Measurements from ENCODE around the gene AGAP1.
"Not testable (repeated sequence)": the region's sequence is repeated elsewhere in the genome, so short reads cannot be mapped to it uniquely, and the experiment has no call there.

The AGAP1 gene

DNA sequence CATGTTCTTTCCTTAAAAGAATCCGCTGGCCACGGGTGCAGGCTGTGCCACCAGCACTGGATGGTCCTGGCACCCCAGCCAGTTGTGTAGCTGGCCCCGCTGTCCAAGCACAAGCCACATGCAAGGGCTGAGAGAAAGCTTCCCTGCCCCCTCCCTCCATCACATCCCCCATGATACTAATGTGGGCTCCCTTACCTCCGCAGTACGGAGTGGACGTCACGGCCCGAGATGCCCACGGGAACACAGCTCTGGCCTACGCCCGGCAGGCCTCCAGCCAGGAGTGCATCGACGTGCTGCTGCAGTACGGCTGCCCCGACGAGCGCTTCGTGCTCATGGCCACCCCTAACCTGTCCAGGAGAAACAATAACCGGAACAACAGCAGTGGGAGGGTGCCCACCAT is 629.9 kb downstream of the AGAP1 start:
- no peak for DNase-seq

DNA sequence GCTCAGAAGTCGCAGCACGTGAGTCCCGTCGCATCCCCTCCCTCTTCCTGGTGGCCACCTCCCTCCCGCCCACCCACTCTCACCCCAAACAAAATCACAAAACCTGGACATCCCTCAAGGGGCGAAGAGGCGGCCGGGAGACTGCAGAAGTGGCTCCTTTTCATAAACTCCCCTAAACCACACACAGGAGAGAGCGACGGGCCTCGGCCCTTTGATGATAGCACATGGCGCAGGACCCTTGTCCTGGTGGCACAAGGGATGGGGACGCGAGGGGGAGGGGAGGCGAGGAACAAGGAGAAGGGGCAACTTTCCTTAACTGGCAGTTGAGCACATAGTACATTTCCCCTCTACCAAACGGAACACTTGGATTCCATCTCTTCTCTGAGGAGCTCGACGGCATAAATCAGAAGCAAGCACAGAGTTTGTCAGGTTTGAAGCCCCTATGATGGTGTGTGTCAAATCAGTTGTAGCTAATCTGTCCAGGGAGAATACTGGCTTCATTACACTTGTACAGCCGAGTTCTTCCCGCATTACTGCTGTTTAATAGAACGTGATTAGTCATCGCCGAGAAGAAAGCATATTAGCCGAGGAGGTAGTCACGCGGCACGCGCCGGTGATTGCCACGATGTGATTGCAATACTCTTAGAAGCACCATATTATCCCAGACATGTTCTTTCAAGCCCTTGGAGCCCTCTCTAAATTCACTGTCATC is 630.5 kb downstream of the AGAP1 start:
- no peak for DNase-seq

- DNase-seq, result no peak
These were observed 631.7 kb downstream of the AGAP1 start for GRCh38 chr2:236125541-236125940.

DNA sequence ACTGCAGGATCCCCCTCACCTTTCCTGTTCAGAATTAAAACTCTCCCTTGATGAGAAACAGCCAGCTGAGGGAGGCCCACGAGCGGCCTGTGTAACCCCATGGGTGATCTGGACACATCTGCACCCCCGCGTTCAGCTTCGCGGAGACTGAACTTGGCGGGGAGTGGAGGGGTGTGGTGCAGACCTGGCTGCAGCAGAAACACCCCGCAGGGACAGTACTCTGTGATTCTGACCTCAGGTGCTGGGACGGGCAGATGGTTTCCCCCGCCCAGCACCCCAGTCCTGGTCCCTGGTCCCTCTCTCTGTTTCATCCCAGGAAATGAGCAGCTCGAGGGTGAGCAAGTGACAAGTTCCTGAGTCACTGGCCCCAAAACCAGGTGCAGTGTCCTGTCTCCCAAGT is 633.2 kb downstream of the AGAP1 start:
- no peak for DNase-seq

GRCh38 chr2:236128321-236128720 is 634.5 kb downstream of the AGAP1 start:
- no peak for DNase-seq

DNA sequence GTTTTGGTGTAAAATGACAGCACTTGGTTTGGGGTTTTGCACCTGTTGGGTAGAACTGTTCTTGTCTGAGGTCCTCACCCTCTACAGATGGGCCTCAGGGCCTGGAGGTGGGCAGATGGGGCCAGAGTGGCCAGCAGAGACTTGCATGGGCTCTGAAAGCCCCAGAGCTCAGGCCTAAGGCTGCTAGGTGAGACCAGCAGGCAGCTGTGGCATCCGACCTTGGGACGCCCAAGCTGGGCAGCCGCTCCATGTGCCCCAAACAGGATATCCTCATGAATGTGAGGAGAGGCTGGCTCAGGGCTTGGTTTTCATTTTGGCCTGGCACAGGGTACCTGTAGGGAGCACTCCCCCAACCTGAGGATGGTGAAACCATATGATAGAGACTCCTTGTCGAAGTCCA is 636.1 kb downstream of the AGAP1 start:
- DNase-seq, result no peak

DNA sequence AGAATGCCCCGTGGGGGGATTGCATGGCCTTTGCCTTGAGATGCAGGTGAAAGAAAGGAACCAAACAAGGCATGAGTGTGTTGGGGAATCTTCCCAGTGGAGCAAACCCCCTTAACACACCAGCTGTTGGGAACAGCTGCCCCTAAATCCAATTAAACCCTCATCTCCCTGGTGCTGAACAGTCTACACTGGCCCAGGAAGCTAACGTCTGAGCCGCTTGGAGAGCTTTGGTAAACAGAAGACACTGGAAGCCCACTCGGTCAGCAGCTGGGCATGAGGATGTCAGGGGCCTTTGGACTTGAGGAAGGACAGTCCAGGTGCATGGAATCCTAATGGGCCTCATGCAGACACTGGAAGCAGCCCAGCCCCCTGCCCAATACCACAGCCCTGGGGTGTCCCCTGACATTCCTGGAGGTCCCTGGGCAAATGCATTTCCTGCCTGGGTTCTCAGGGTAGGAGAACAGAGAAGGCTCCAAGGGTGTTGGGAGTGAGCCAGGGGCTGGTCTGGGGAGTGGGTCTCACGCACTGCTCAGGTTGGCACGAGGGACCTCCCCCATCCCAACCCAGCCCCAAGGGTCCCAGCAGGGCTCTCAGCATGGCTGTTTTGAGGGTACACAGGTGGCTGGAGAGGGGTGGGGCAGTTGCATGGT is 636.6 kb downstream of the AGAP1 start:
- DNase-seq, result no peak

DNA sequence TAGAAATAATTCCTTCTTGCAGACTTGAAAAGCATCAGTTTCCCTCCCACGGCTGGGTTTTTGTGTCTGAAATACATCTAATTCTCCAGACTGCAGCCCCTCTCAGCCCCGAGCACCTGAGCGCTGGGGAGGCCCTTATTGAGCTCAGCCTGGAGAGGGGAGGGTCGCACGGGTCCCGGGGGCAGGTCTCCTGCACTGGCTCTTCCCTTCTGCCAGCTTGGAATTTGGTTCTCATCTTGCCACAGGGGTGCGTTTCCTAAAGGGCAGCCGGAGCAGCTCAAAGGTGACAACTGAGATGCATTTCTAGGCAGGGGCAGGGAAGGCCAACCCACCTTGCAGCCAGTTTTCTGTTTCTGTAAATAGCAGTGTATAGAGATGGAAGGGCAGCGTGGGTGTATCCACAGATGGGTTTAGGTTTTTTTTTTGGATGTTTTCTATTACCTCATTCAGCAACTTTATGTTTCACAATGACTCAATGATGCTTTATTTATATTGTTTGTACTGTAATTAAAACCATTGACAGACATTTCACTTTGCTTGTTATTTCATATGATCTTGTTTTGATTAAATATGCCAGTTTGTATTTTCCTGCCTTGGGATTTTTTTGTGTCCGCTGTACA is 637.3 kb downstream of the AGAP1 start:
- DNase-seq, result no peak

DNA sequence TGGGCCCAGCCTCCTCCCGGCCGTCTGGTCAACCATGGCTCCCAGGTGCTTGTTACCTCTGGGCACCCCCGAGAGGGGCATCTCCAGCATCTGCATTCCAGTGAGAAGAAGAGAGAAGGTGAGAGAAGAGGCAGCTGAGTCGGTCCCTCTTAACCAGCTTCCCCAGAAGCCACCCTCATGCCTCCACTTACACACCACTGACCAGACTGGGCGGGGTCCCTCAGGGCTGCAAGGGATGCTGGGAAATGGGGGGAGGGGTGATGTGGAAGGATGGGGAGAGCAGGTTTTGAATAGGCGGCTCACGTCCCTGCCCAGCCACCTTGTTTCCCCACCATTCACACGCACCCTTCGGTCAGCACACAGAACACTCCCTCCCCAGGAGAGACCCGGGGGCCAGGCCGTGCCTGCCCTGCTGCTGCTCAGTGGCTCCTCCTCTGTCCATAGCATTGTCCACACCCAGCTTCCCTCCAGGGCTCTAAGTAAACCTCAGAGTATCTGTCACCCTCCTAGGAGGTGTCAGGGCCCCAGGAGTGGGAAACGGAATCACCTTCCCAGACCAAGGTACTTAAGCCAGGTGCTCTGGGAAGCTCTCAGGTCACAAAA is 639.7 kb downstream of the AGAP1 start:
- no peak for DNase-seq

DNA sequence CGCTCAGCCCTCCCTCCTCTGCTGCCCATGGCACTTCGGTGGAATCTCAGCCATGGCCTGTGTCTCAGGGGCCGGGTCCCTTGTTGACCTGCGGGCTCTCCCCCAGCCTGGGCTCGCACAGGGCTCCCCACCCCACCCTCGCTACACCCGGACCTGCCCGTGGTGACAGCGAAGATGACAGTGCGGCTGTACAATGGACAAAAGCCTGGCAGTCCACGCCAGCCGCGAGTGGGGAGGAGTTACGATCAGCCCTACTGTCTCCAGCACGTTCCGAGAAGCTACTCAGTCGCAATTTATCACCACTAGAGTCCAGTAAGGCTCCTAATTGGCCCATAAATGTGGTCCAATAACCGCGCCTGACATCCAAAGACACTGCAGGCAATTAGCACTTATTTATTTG is 642.7 kb downstream of the AGAP1 start:
- no peak for DNase-seq

DNA sequence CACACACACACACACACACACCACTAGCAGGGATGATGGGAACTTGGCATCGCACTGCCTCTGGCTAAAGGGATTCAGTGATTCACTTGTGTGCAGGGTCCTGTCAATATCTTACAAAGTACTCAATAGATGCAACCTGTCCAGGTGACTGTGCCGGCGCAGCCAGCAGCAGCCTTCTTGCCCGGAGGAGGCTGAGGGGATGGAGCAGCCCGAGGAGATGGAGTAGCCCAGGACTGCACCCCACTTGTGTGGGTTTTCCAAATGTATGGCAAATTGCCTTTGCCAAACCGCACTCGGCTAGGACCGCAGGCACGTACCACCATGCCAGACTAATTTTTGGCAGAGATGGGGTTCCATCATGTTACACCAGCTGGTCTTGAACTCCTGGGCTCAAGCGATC is 643.2 kb downstream of the AGAP1 start:
- DNase-seq, result no peak

GRCh38 chr2:236141616-236142015 is 647.8 kb downstream of the AGAP1 start:
- DNase-seq, result not testable (repeated sequence)

DNA sequence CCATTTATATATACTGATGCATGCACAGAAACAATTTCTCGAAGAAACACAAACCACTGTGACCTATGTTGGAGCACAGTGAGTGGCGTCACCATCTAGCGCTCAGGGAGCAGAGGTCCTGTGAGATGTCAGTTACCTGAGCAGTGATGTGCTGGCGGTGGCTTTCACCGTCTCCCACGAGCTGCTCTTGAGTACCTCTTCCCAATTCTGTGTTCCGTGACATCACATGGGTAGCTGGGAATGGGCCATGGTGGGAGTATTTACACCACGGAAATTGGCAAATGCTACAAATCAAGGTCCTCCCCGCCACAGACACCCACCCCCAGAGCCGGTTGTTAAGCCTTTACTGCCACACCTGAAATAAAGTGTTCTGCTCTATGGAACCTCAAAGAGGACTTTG is 650.0 kb downstream of the AGAP1 start:
- DNase-seq, result no peak

GRCh38 chr2:236146436-236146835 is 652.6 kb downstream of the AGAP1 start:
- no peak for DNase-seq

- no peak for DNase-seq
These were observed 661.6 kb downstream of the AGAP1 start for GRCh38 chr2:236155406-236155805.

DNA sequence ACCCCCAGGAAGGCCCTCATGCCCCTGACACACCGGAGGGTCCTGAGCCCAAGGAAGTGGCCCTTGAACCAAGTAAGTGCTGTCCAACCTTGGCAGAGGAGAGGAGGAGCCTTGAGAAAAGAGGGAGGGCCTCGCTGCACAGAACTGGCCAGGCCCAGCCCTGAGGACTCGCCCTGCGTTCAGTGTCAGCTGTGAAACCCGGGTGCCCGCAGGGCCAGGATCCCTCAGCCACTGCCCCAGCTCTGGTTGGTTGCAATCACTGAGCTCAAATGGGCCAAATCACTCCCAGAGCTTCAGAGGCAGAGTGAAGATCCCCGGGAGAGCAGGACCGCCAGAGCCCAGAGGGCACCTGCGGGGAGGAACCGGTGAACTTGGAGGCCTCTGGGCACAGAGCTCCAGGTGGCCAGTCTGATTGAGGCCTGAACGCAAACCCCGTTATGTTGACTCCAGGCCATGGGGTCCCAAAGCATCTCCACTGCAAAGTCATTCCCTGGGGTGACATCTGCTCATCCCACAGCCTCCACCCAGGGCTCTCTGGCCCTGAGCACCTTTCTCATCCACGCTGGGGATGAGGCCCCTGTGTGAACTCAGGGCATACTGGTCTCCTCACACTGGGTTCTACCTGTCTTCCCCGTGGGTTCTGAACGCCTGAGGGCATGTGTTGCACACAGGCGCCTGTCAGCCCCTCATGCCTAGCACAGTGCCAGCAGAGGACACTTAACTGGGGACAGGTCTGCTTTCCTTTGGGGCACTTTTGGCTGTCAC is 662.4 kb downstream of the AGAP1 start:
- no peak for DNase-seq

DNA sequence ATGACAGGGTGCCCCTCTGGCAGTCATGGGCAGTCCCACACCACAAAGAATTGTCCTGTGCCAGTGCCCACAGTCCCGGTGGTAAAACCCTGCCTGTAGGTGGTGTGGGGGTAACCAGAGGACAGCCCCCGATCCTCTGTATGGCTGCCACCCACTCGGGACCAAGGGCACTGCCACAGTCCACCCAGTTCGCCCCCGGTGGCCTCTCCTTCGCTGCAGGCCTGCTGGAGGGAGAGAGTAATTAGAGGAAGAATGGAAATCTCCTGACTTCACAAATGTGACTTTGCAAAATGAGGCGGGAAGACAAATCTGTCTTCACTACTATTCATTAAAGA is 663.0 kb downstream of the AGAP1 start:
- DNase-seq, result no peak

GRCh38 chr2:236157366-236157765 is 663.5 kb downstream of the AGAP1 start:
- no peak for DNase-seq

GRCh38 chr2:236157815-236158498 is 664.1 kb downstream of the AGAP1 start:
- DNase-seq, result no peak

GRCh38 chr2:236158969-236159777 is 665.3 kb downstream of the AGAP1 start:
- DNase-seq, result no peak

DNA sequence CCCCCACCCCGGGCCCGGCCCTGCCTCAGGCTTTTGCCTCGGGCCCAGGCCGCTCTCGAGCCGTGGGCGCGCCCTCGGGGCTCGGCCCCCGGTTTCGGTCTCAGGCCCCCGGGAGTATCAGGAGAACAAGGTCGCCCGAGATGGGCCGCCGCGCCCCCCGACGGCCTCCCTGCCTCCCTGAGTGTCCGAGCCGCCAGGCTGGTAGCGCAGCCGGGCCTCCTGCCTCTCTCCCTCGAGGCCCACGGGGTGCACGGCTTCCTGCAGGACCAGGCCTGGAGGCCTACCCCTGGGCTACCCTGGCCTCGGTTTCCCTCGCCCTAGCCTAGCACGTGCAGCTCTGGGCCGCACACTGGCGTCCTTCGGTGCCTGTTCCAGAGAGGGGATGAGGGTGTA is 665.9 kb downstream of the AGAP1 start:
- DNase-seq, result no peak
